H1 (cell line): ENCODE measurements around the gene NOS2. TPM values are rescaled to one million over a fixed set of nuclear protein-coding genes. Genes with fewer than 3 reads are reported as not detected.
A peak's percentile ranks its signal among the peaks of the same experiment; 100 is the strongest.

Experiments
- CTCF ChIA-PET: fragments of 300-600 bp; sonication (Branson Sonifier 250); formaldehyde crosslinking; loops from one replicate; lab custom pipeline; 2021; ENCODE audit not compliant: partially characterized antibody; lab: Charles Lee
- POLR2A ChIA-PET: fragments of 300-600 bp; sonication (Branson Sonifier 250); formaldehyde crosslinking; loops from one replicate; lab custom pipeline; 2021; ENCODE audit warnings: inconsistent platforms; ENCODE audit not compliant: partially characterized antibody; lab: Charles Lee
- DNase-seq, 2 experiments: peaks; one replicate each; pipeline versions ENCODE4 v3.0.0 to v3.0.0-alpha.2; 2010 to 2022; ENCODE audit warnings: low spot score in 2 of 2, low read depth in 1 of 2, mixed read lengths in 1 of 2
- FAIRE-seq: peaks from 2 replicates; lab custom pipeline; 2011; peaks lifted over from hg19 to GRCh38; lab: Jason Lieb, UNC
- H2AFZ ChIP-seq: 2 replicates; pipeline ENCODE4 v1.8.1; 2012; ENCODE audit warnings: low read length, inconsistent platforms
- H2AK5ac ChIP-seq: 2 replicates; pipeline ENCODE4 v1.6.1; 2013; ENCODE audit warnings: low read depth, low read length
- H2BK120ac ChIP-seq: replicated peaks from 2 replicates; pipeline ENCODE3; 2013; ENCODE audit warnings: low read depth, low read length, inconsistent platforms
- H2BK12ac ChIP-seq: 2 replicates; pipeline ENCODE4 v1.6.1; 2013; ENCODE audit warnings: low read depth, low read length
- H2BK15ac ChIP-seq: 2 replicates; pipeline ENCODE4 v1.6.1; 2013; ENCODE audit warnings: low read length
- H2BK20ac ChIP-seq: 2 replicates; pipeline ENCODE4 v1.6.1; 2013; ENCODE audit warnings: low read length
- H2BK5ac ChIP-seq: 2 replicates; pipeline ENCODE4 v1.6.1; 2013; ENCODE audit warnings: low read depth, low read length
- H3K14ac ChIP-seq: 2 replicates; pipeline ENCODE4 v1.6.1; 2013; ENCODE audit warnings: inconsistent platforms; ENCODE audit not compliant: insufficient read length
- H3K18ac ChIP-seq: 2 replicates; pipeline ENCODE4 v1.6.1; 2013; ENCODE audit warnings: low read length; ENCODE audit errors: extremely low read depth
- H3K23ac ChIP-seq: 2 replicates; pipeline ENCODE4 v1.6.1; 2013; ENCODE audit warnings: inconsistent platforms; ENCODE audit not compliant: insufficient read length
- H3K23me2 ChIP-seq: 2 replicates; pipeline ENCODE4 v1.6.1; 2013; ENCODE audit warnings: low read depth, low read length
- H3K27ac ChIP-seq: 2 replicates; pipeline ENCODE4 v1.6.1; 2011; ENCODE audit warnings: low read depth, low read length, inconsistent platforms
- H3K27me3 ChIP-seq, 4 experiments: replicated peaks in 1 of 4; 1 replicate in 1 of 4; 2 replicates in 3 of 4; pipeline versions ENCODE4 v1.6.1 to v1.8.1; 2011 to 2013; ENCODE audit warnings: low read length in 3 of 4, mild to moderate bottlenecking in 3 of 4, inconsistent platforms in 2 of 4, mixed read lengths in 2 of 4, moderate library complexity in 1 of 4; ENCODE audit not compliant: control insufficient read depth in 3 of 4, insufficient read depth in 3 of 4; ENCODE audit errors: extremely low read depth in 1 of 4
- H3K36me3 ChIP-seq, 4 experiments: 2 replicates each; pipeline versions ENCODE4 v1.6.1 to v1.8.1; 2011 to 2013; ENCODE audit warnings: mild to moderate bottlenecking in 4 of 4, low read length in 3 of 4, moderate library complexity in 2 of 4, control low read depth in 1 of 4, inconsistent platforms in 1 of 4; ENCODE audit not compliant: insufficient read depth in 4 of 4, control insufficient read depth in 2 of 4
- H3K4ac ChIP-seq: replicated peaks from 2 replicates; pipeline ENCODE3; 2013; ENCODE audit warnings: low read length, low read depth, mixed read lengths, inconsistent platforms; ENCODE audit not compliant: insufficient read length
- H3K4me1 ChIP-seq, 4 experiments: replicated peaks in 1 of 4; 1 replicate in 1 of 4; 2 replicates in 3 of 4; pipeline versions ENCODE4 v1.6.1 to v1.8.1; 2011 to 2013; ENCODE audit warnings: low read length in 3 of 4, inconsistent platforms in 2 of 4, mixed read lengths in 1 of 4; ENCODE audit not compliant: insufficient read depth in 4 of 4, control insufficient read depth in 3 of 4
- H3K4me2 ChIP-seq, 2 experiments: 2 replicates each; pipeline versions ENCODE4 v1.6.1 to v1.8.1; 2011 to 2013; ENCODE audit warnings: low read depth in 2 of 2, low read length in 2 of 2, control low read depth in 1 of 2, inconsistent platforms in 1 of 2, mild to moderate bottlenecking in 1 of 2; ENCODE audit not compliant: insufficient read depth in 1 of 2
- H3K4me3 ChIP-seq, 4 experiments: fragments of 200-600, 300-600 bp in 1 of 4; sonication (generic), shearing (Covaris generic), sonication (Bioruptor Twin) in 1 of 4; 2 replicates each; pipeline versions ENCODE4 v1.5.1 to v1.8.1; 2011 to 2016; ENCODE audit warnings: low read length in 4 of 4, low read depth in 3 of 4, control low read depth in 2 of 4, inconsistent platforms in 2 of 4, mild to moderate bottlenecking in 2 of 4, mixed read lengths in 1 of 4, moderate library complexity in 1 of 4; ENCODE audit not compliant: insufficient read depth in 2 of 4; ENCODE audit errors: extremely low read depth in 1 of 4
- H3K56ac ChIP-seq: replicated peaks from 2 replicates; pipeline ENCODE3; 2013; ENCODE audit warnings: low read depth, mild to moderate bottlenecking, mixed read lengths, low read length, inconsistent platforms; ENCODE audit not compliant: insufficient read length
- H3K79me1 ChIP-seq: 2 replicates; pipeline ENCODE4 v1.6.1; 2013; ENCODE audit warnings: low read depth, low read length, control low read depth
- H3K79me2 ChIP-seq, 2 experiments: 2 replicates each; pipeline versions ENCODE4 v1.6.1 to v1.8.1; 2012 to 2013; ENCODE audit warnings: low read length in 2 of 2, mild to moderate bottlenecking in 2 of 2, inconsistent platforms in 1 of 2; ENCODE audit not compliant: insufficient read depth in 2 of 2, control insufficient read depth in 1 of 2
- H3K9ac ChIP-seq, 4 experiments: replicated peaks in 1 of 4; 1 replicate in 1 of 4; 2 replicates in 3 of 4; pipeline versions ENCODE4 v1.6.1 to v1.8.1; 2011 to 2013; ENCODE audit warnings: low read depth in 3 of 4, low read length in 3 of 4, control low read depth in 2 of 4, mild to moderate bottlenecking in 2 of 4, moderate library complexity in 2 of 4, inconsistent platforms in 1 of 4; ENCODE audit errors: extremely low read depth in 1 of 4
- H3K9me3 ChIP-seq, 2 experiments: 2 replicates each; pipeline versions ENCODE4 v1.6.1 to v1.8.1; 2012 to 2013; ENCODE audit warnings: mild to moderate bottlenecking in 2 of 2, moderate library complexity in 2 of 2, control low read depth in 1 of 2, inconsistent platforms in 1 of 2, low read depth in 1 of 2, low read length in 1 of 2, mixed read lengths in 1 of 2; ENCODE audit not compliant: insufficient read depth in 2 of 2
- H4K20me1 ChIP-seq, 2 experiments: replicated peaks in 1 of 2; 2 replicates each; pipeline versions ENCODE3 to v1.8.1; 2011 to 2013; ENCODE audit warnings: inconsistent platforms in 2 of 2, low read length in 2 of 2, mild to moderate bottlenecking in 1 of 2; ENCODE audit not compliant: insufficient read depth in 2 of 2, control insufficient read depth in 1 of 2
- H4K5ac ChIP-seq: 2 replicates; pipeline ENCODE4 v1.6.1; 2013; ENCODE audit warnings: low read length, low read depth, mixed read lengths, inconsistent platforms; ENCODE audit not compliant: insufficient read length
- H4K8ac ChIP-seq: 2 replicates; pipeline ENCODE4 v1.8.0; 2013; ENCODE audit warnings: mild to moderate bottlenecking, moderate library complexity, low read length, inconsistent platforms; ENCODE audit not compliant: insufficient read depth; ENCODE audit errors: extremely low read depth
- H4K91ac ChIP-seq: replicated peaks from 2 replicates; pipeline ENCODE3; 2013; ENCODE audit warnings: low read length, mixed read lengths, inconsistent platforms; ENCODE audit not compliant: insufficient read length
- CREB1 ChIP-seq: IDR thresholded peaks from 2 replicates; pipeline ENCODE4 v1.6.1; 2012; ENCODE audit warnings: inconsistent platforms
- EZH2 ChIP-seq: fragments of 200-600 bp; sonication (generic); IDR thresholded peaks from 2 replicates; pipeline ENCODE4 v1.7.1; 2012; ENCODE audit warnings: low read depth, mild to moderate bottlenecking, moderate library complexity, low read length, inconsistent platforms; ENCODE audit not compliant: severe bottlenecking
- KDM1A ChIP-seq: fragments of 200-600, 300-600 bp; sonication (generic); IDR thresholded peaks from 2 replicates; pipeline ENCODE4 v1.7.1; 2016; ENCODE audit warnings: mild to moderate bottlenecking, low read length, borderline replicate concordance
- RFX5 ChIP-seq: IDR thresholded peaks from 2 replicates; pipeline ENCODE4 v1.6.1; 2011; ENCODE audit warnings: low read depth, low read length, improper control_type of control experiment, borderline replicate concordance
- RXRA ChIP-seq: IDR thresholded peaks from 2 replicates; pipeline ENCODE4 v1.6.1; 2011; ENCODE audit warnings: low read depth, mild to moderate bottlenecking, low read length, moderate library complexity; ENCODE audit not compliant: insufficient read depth
- SAP30 ChIP-seq: fragments of 300-600 bp; sonication (generic); IDR thresholded peaks from 2 replicates; pipeline ENCODE4 v1.7.1; 2012; ENCODE audit warnings: low read length, moderate library complexity, mild to moderate bottlenecking, inconsistent platforms; ENCODE audit not compliant: insufficient read depth, insufficient replicate concordance
- SUZ12 ChIP-seq: fragments of 200-600 bp; sonication (generic); IDR thresholded peaks from 2 replicates; pipeline ENCODE4 v1.6.1; 2012; ENCODE audit warnings: mild to moderate bottlenecking, inconsistent platforms, low read length, moderate library complexity, mixed read lengths
- TAF1 ChIP-seq: IDR thresholded peaks from 2 replicates; pipeline ENCODE4 v1.6.1; 2011; ENCODE audit warnings: mild to moderate bottlenecking, low read depth, low read length
- USF2 ChIP-seq: IDR thresholded peaks from 2 replicates; pipeline ENCODE4 v1.6.1; 2011; ENCODE audit warnings: low read length, improper control_type of control experiment
- WGBS, 2 experiments: shearing (Covaris generic) in 1 of 2; methylation state at CpG; one replicate each; pipeline versions ENCODE4 v1.1.6 to v1.1.7; 2013 to 2015; ENCODE audit warnings: low lambda C conversion rate in 2 of 2, mixed read lengths in 2 of 2, inconsistent platforms in 1 of 2, low coverage in 1 of 2, missing lambda C conversion rate in 1 of 2; ENCODE audit not compliant: insufficient replicate concordance in 2 of 2, insufficient coverage in 1 of 2, insufficient read length in 1 of 2; ENCODE audit errors: extremely low coverage in 1 of 2, missing lambda C conversion rate in 1 of 2; 5-methylcytosine and 5-hydroxymethylcytosine counted together
- polyA plus RNA-seq, 7 experiments: library from polyadenylated mRNA; depleted of rRNA in 3 of 7; stranded (reverse) in 5 of 7; unstranded in 2 of 7; fragments of >200 nt in 5 of 7; fragments of 200-250 nt in 2 of 7; gene quantifications; 1 replicate in 5 of 7; 2 replicates in 1 of 7; 4 replicates in 1 of 7; pipeline versions ENCODE4 v1.2.1 to v1.2.3, GENCODE V29; 2011 to 2013; ENCODE audit warnings: missing spikeins in 2 of 7, mixed read lengths in 2 of 7
- total RNA-seq: library from RNA; stranded (reverse); fragmentation: NEBNext Ultra II Directional; extraction: Animal tissue kit (Norgen Biotek cat#: 25700); gene quantifications from 2 replicates; pipeline ENCODE4 v1.2.1, GENCODE V29; 2021
- TF ChIP-seq, protein P1 (sequence below), 3 experiments: IDR thresholded peaks; 1 replicate in 2 of 3; 2 replicates in 1 of 3; pipeline versions ENCODE4 v1.5.1 to v1.6.1; 2011; ENCODE audit warnings: low read length in 3 of 3, mild to moderate bottlenecking in 3 of 3, inconsistent platforms in 2 of 3, low read depth in 1 of 3, moderate library complexity in 1 of 3; ENCODE audit not compliant: insufficient read depth in 1 of 3; ENCODE audit errors: control extremely low read depth in 1 of 3

The NOS2 gene
- total and polyA plus RNA-seq, 2 of the 8 experiments (the other 6 are each of a cell fraction or from before 2014, with no cell fraction given): 1.0 to 1.9 TPM

- peaks cover 0 to 8% (median 5%) of the 10 kb centered on the region in 4 experiments for H3K4me1 ChIP-seq
- H3K23me2 ChIP-seq: peaks cover 2% of the 10 kb centered on the region; the same call in 1 of the 2 replicates
- no peaks in the 10 kb centered on the region for H3K36me3 ChIP-seq
- H2AFZ ChIP-seq: no peak overlapping the region
- WGBS, 2 experiments: 73% methylated on average over 3 of the region's 4 CpGs; no CpG with 5 or more reads in 1 of the 2 experiments
- H2BK12ac ChIP-seq: no peak overlapping the region
- H3K9ac ChIP-seq: no peak overlapping the region
- no peak overlapping the region for H4K5ac ChIP-seq
- H3K27me3 ChIP-seq: no peaks in the 10 kb centered on the region
- POLR2A ChIA-PET: no interaction called here
- no peak overlapping the region for H2BK120ac ChIP-seq
- H2BK15ac ChIP-seq: no peak overlapping the region
- H2BK5ac ChIP-seq: no peak overlapping the region; the same call in 1 of the 2 replicates
- H4K8ac ChIP-seq: no peak overlapping the region
- CTCF ChIA-PET: interaction anchor here (0.7 to 9.8 kb wide), 19 partner anchors 9 to 443 kb away, joined by 3 to 299 read pairs (median 4); partner anchors contain the start of gene LYRM9
- no peak for DNase-seq
- no peak overlapping the region for H3K23ac ChIP-seq
- H2AK5ac ChIP-seq: 0 out of 2 replicates have a peak overlapping the region, but pooled peaks have one; percentile 44
- H3K4me3 ChIP-seq: no peak overlapping the region
- no peak overlapping the region for H3K14ac ChIP-seq
- H3K79me1 ChIP-seq: no peaks in the 10 kb centered on the region
- no peak overlapping the region for H4K91ac ChIP-seq
- no peaks in the 10 kb centered on the region for H4K20me1 ChIP-seq
- no peak for FAIRE-seq
- H3K4me2 ChIP-seq: no peak overlapping the region
- H2BK20ac ChIP-seq: no peak overlapping the region
- H3K4ac ChIP-seq: no peak overlapping the region
- no peak overlapping the region for H3K27ac ChIP-seq
- H3K18ac ChIP-seq: no peak overlapping the region
- H3K9me3 ChIP-seq: no peaks in the 10 kb centered on the region
- H3K79me2 ChIP-seq: no peaks in the 10 kb centered on the region
- H3K56ac ChIP-seq: no peak overlapping the region
- TF ChIP-seq CREB1: no peak
- TF ChIP-seq TAF1: no peak
- no peak for TF ChIP-seq EZH2
- TF ChIP-seq KDM1A: no peak
- no peak for TF ChIP-seq SAP30
- TF ChIP-seq USF2: no peak
- TF ChIP-seq, protein P1, sequence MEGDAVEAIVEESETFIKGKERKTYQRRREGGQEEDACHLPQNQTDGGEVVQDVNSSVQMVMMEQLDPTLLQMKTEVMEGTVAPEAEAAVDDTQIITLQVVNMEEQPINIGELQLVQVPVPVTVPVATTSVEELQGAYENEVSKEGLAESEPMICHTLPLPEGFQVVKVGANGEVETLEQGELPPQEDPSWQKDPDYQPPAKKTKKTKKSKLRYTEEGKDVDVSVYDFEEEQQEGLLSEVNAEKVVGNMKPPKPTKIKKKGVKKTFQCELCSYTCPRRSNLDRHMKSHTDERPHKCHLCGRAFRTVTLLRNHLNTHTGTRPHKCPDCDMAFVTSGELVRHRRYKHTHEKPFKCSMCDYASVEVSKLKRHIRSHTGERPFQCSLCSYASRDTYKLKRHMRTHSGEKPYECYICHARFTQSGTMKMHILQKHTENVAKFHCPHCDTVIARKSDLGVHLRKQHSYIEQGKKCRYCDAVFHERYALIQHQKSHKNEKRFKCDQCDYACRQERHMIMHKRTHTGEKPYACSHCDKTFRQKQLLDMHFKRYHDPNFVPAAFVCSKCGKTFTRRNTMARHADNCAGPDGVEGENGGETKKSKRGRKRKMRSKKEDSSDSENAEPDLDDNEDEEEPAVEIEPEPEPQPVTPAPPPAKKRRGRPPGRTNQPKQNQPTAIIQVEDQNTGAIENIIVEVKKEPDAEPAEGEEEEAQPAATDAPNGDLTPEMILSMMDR (IDR thresholded peaks at IDR 0.05; ENCODE audit: control extremely low read depth in 1 of 3, insufficient read depth in 1 of 3, low read depth in 1 of 3, low read length in 3 of 3): no peak
- no peak for TF ChIP-seq SUZ12
- TF ChIP-seq RFX5: no peak
- no peak for TF ChIP-seq RXRA
Measured at GRCh38 chr17:27808628-27809027, 8.3 kb upstream of the NOS2 start.
